Effector CD8-positive, alpha-beta T cell (primary cell): ENCODE results near the gene NCK1.

Experiments used
- DNase-seq: peaks from one replicate; lab custom pipeline; 2025; lab: John Stamatoyannopoulos, UW
- total RNA-seq, 4 experiments: gene quantifications; one replicate each; lab custom pipeline; 2026; lab: John Stamatoyannopoulos, UW

The NCK1 gene
- total RNA-seq: 35.8 to 57.3 (median 36.7) reads per million in 4 experiments

- DNase-seq: peak; percentile 97
Measured at GRCh38 chr3:136861890-136862616, at the start of gene NCK1. TSS of gene NCK1 (plus strand) at chr3:136862208. CDS start at chr3:136928002, 65,794 bp downstream.

DNA sequence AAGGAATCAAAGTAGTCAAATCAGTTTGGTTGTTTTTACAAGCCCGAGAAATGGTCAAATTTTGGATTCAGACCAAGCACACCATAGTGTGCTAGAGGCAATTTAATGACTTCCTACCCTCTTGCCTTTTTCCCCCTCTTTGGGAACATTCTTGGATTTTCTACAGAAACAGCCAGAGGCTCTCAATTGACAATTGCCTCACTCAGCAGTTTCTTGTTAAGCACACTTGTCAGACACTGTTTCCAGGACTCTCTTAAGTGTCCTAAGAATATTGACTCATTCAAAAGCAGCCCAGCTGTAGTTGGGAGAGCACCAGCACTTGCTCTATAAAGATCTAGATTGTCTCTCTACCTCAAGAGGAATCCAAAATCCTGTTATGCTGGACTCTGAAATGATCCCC, 44.6 kb upstream of the NCK1 start:
- DNase-seq: no peak

DNA sequence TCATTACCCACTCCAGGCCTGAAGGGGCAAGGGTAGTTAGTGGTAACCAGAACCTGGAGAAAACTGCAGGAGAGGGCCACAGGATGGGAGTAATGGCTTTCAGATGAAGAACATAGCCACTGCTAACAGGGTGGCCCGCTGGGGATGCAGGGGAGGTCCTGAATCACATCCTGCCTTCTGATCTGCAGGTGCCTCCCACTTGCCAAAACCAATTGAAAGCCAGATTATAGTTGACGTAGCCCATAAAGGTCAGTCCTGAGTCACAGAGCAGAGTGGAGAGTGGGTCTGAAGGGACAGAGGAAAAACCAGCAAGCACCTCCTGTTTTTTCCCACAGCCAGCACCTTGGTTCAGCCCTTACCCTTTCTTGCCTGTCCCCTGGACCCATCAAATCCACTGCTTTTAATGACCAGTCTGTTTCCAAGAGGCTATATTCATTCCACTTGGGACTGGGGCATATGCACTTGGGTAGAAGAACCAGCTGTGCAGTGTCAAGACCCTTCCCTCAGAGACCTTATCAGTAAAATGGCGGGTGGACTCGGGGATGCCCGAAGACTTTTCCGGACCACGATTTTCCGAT, 43.7 kb upstream of the NCK1 start:
- no peak for DNase-seq

DNA sequence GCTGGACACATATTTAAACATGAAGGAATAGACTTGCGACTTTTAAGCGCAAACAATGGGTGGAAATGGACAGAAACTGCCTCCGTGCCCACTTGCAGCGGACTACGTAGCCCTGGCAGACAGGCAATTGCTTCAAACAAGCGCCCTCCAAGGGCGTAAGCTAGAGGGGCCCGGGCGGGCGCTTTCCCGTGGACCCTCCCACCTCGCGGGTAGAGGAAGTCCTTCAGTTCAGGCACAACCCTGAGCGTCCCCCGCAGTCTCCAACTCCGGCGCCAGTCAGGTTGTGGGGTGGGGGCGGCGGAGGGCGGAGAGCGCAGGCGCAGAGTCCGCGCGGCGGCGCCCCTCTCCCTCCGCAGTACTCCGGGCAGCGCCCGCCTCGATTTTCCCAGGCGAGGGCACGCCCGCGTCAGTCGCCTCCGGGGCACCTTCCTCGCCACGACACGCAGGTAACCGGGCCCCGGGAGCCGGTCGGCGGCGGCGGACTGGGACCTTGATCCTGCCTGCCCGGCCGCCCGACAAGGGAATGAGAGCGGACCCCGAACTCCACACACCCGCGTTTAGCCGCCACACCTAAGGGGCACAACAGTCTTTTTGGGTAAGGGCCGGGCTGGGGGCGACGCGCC, 43.1 kb upstream of the NCK1 start, which contains the start of gene SLC35G2:
Gene SLC35G2 (plus strand): TSS at position 358 of the 623 bp plus-strand sequence. CDS start 35,335 bp downstream, outside the sequence.
- peak; percentile 9 for DNase-seq

- no peak for DNase-seq
Measured at GRCh38 chr3:136819392-136819730, 42.6 kb upstream of the NCK1 start.

DNA sequence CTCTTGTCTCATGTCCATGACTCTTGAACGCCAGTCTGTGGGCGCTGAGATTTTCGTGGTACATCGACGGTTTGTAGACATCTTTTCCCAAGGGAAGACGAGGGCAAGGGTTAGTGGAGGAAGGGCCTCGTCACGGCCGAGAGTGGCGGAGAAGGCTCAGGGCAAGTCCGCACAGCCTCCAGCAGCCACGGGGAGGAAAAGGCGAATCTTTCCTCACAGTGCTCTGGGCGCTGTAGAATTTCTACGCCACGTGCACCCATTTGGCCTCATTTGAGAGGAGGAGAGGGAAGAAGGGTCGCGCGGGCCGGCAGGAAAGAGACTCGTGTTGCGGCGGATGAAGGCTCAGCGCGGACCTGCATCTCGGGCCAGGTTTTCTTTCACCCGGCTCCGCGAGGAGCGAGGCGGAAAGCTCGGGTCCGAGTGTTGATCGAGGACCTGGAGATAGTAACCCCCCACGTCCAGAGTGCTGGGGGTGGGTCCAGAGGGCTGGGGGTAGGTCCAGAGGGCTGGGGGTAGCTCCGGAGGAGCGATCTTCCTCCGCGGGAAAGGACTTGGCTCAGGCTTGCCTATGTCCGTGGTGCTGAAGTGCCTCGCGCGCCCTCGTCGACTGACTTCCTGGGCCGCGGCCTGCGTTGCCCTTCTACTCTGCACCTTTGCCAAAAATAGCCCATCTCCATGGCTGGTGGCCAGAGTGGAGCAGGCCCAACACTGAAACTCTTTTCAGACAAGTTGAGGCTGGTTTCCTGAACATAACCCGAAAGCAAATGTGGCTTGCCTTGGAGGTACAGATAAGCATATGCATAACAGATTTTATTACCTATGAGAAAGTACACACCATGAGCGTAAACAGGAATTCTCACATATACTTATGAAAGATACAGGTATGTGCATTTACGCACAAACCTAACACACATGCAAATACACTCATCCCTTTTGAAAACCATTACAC, 42.0 kb upstream of the NCK1 start:
- DNase-seq: no peak

DNA sequence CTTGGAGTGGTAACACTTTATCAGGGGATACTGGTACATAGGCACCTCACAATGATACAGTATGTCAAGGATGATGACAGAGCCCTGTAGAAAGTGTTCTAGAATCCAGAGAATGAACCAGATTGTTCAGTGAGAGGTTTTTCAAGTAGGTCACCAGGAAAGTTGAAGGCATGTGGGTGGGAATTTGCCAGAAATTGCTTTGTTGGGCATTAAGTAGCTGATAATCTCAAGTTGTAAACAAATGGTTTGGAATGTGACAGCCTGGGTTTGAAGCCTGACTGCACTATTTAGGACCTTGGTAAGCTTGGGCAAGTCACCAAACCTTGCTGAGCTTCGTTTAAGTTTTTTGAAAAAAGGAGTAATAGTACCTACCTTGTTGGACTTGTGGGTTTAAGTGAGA, 30.5 kb upstream of the NCK1 start:
- DNase-seq: no peak

DNA sequence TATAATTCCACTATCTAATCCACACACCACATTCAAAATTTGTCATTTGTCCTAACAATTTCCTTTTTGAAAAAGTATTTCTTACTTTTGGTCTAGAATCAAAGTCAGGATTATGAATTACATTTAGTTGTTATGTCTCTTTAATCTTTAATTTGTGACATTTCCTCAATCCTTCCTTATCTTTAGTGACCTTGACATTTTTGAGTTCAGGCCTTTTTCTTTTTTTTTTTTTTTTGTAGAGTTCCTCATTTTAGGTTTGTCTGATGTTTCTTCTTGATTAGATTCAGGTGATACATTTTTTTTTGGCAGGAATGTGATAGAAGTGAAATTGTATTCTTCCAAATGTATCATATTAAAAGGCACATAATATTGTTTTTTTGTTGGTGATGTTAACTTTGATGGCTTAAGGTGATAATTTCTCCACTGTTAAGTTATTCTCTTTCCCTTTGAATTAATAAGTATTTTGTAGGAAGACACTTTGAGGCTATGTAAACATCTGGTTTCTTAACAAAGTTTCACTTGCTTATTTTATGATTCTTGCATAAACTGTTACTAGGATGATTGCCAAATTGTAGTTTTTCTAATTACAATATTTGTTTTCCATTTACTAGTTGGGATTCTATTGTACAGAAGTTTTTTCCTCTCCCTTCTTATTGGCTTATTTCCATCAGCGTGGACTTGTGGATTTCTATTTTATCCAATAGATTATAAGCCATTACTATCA, 26.8 kb upstream of the NCK1 start:
- DNase-seq: no peak

GRCh38 chr3:136835813-136836510, 26.0 kb upstream of the NCK1 start:
- no peak for DNase-seq

- DNase-seq: no peak
Measured at GRCh38 chr3:136836511-136837156, 25.4 kb upstream of the NCK1 start.

DNA sequence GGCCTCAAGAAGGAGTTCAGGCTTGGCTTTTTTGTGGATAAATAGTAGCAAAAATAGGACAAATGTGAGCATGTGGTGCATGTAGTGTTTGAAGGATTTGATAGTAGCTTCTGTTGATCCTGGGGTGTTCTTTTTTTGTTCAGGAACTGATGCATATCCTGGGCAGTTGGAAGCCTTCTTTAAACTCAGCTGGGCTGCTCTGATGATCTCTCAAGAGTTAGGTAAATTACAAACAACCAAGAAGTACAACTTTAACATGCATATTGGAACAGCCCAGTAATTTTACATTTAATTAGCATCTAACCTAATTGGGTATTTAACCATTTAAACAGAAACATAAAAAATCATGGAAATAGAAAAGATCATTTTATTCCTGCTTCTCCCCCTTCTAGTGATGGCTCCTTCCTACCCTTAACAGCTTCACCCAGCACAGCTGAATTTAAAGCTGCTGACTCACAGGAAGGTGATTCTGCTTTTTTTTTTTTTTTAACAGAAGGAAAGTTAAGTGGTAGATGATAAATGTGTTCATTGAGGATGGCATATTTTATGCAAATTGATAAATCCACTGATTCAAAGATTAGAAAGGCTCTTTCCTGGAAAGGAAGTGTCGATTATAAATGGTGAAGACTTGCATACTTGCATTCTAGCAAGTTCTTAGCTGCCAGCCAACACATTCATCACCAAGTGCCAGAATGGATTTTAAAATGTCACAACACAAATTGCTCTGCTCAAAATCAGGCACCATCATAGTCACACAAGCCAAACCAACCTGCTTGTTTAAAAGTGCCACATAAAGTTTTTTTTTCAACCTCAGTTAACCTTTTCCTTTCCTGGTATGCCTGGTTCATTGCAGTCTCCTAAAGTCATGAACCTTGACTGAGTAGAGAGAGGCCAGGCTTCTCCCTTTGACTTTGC, 23.1 kb upstream of the NCK1 start:
- DNase-seq: no peak

DNA sequence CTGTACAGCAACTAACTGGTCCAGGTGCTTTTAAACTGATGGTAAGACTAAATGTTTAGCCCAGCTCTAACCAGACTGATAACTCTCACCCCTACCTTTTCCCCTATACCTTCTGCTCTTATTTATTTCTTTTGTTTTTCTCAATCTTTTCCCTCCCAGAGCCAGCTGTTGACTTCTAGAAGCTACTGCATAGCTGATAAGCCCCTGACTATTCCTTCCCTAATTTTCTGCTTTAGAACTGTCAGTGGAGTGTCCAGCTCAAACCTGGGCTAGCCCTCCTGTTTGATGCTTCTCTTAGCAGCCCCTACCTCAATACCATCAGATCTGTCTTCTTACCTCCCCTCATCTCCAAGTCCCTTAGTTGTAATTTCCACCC, 22.5 kb upstream of the NCK1 start:
- DNase-seq: no peak

DNA sequence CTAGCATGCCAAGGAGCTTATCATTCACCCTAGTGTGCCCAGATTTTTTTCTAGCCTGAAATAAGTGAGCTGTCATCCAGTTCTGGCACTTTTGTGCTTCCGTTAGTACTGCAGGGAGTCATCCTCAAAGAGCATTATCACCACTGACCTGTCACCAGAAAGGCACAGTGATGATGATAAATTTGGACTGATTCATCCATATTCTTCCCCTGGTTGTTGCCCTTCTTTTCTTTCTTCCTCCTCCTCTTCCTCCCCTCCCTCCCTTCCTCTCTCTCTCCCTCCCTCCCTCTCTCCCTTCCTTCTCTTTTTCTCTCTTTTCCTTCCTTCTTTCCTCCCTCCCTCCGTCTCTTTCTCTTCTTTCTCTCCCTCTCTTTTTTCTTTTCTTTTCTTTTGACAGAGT, 21.8 kb upstream of the NCK1 start:
- DNase-seq: no peak

DNA sequence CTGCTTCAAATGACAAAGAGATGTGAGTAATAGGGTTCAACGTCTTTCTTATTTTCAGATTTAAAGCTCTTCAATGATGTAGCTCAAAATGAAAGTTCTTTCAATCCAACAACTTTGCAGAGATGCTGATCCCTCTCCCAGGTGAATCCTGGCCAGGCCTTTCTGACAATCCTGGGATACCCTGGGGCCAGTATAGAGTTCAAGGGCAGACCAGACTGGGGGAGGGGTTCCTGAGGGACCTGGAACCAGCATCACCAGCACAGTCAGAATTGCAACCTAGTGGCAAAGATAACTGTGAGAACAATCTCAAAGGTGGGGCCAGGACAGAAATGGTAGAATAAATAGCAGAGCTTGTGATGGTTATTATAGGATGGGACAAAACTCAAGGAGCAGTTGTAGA, 19.7 kb upstream of the NCK1 start:
- DNase-seq: no peak

DNA sequence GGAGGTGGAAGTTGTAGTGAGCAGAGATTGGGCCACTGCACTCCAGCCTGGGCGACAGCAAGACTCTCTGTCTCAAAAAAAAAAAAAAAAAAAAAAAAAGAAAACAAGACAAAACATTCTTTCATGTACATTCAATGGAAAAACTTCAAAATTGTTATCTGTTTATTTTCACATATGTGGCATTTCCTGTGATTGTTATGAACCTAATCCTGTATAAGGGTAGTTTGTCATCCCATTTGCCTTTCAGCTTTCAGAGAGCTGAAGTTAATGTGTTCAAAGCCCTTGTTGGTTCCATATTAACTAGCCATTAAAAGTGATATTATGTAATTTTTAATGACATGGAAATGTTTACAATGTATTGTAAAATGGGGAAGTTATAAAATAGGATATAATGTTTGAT, 17.3 kb upstream of the NCK1 start:
- no peak for DNase-seq

GRCh38 chr3:136852180-136852579, 9.8 kb upstream of the NCK1 start:
- no peak for DNase-seq

- DNase-seq: no peak
Measured at GRCh38 chr3:136856665-136857064, 5.3 kb upstream of the NCK1 start.

DNA sequence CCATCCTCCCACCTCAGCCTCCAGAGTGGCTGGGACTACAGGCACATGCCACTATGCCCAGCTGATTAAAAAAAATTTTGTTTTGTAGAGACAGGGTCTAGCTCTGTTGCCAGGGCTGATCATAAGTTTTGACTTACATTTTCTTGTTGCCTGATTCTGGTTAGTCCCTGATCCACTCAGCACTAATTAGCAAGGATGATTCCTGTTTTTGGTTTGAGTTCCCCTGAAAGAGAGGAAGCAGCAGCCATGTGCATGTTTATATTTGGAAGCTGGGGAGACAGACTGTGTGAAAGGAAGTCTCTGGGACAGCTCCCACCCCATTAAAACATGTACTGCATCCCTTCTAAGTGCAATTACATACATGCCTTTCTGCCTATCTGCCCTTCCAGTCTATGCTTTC, 3.6 kb upstream of the NCK1 start:
- DNase-seq: no peak

DNA sequence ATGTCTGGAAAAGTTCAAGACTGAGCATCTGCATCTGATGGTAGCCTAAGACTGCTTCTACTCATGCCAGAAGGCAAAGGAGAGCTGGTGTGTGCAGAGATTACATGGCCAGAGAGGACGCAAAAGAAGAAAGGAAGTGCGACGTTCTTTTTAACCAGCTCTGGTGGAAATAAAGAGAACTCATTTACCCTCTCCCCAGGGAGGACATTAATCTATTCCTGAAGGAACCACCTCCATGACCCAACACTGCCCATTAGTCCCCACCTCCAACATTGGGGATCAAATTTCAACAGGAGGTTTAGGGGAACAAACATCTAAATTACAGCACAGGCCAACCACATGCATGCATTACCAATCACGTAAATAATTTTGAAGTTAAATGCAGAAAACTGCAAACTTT, 1.5 kb upstream of the NCK1 start:
- DNase-seq: no peak
